ENCODE data around the gene RBMS3. TPM values are rescaled to one million over a fixed set of nuclear protein-coding genes. Genes with fewer than 3 reads are reported as not detected.
"Not testable (repeated sequence)": the region's sequence is repeated elsewhere in the genome, so short reads cannot be mapped to it uniquely, and the experiment has no call there.

RBMS3 gene
- total RNA-seq: 5.9 TPM
- 10 to 100 TPM in 1 of 4 donors, 1 to 10 TPM in 3; 5.2 to 18.8 (median 9.0) TPM for polyA plus RNA-seq

- H3K9me3 ChIP-seq (ENCODE audit: control insufficient read depth in 2 of 2, low read length in 2 of 2): no peaks in the 10 kb centered on the region
- peak; percentile 36 to 39 for ATAC-seq (ENCODE audit: low read depth in 2 of 2)
- peak within 1 kb of the TSS; percentile 75 for H3K27ac ChIP-seq (ENCODE audit: insufficient read depth, low read length, poor library complexity, severe bottlenecking)
- H3K27ac Mint-ChIP-seq: peak within 1 kb of the TSS; percentile 74 to 94 (median 90)
- no peaks in the 10 kb centered on the region for H3K36me3 Mint-ChIP-seq
- peaks cover 8% of the 10 kb centered on the region for H3K4me1 ChIP-seq (ENCODE audit: control insufficient read depth, insufficient read depth, low read length, poor library complexity, severe bottlenecking)
- peak within 1 kb of the TSS; percentile 89 to 99 (median 94) for H3K4me3 Mint-ChIP-seq
- H3K4me3 ChIP-seq (ENCODE audit: low read depth, low read length): peak within 1 kb of the TSS; percentile 85
- H3K9me3 Mint-ChIP-seq: no peaks in the 10 kb centered on the region
- no peaks in the 10 kb centered on the region for H3K27me3 Mint-ChIP-seq
- H3K27me3 ChIP-seq (ENCODE audit: control insufficient read depth, insufficient read depth, low read length): no peaks in the 10 kb centered on the region
- H3K4me1 Mint-ChIP-seq: peaks cover 6 to 31% (median 20%) of the 10 kb centered on the region in 4 donors
- peak; percentile 5 to 78 (median 49) for DNase-seq
- no peaks in the 10 kb centered on the region for H3K36me3 ChIP-seq (ENCODE audit: control insufficient read depth, insufficient read depth, low read length)
Measured at GRCh38 chr3:29280404-29281093, at the start of gene RBMS3. Gene RBMS3, plus strand, starts transcription at chr3:29281071.

GRCh38 chr3:29233126-29233525, 47.7 kb upstream of the RBMS3 start:
- not testable (repeated sequence) for H3K27me3 ChIP-seq (ENCODE audit: control insufficient read depth, insufficient read depth, low read length); H3K27ac Mint-ChIP-seq; H3K4me3 ChIP-seq (ENCODE audit: low read depth, low read length); H3K9me3 Mint-ChIP-seq; H3K9me3 ChIP-seq (ENCODE audit: control insufficient read depth in 2 of 2, low read length in 2 of 2); H3K4me1 ChIP-seq (ENCODE audit: control insufficient read depth, insufficient read depth, low read length, poor library complexity, severe bottlenecking); H3K36me3 Mint-ChIP-seq; DNase-seq; H3K27ac ChIP-seq (ENCODE audit: insufficient read depth, low read length, poor library complexity, severe bottlenecking); ATAC-seq (ENCODE audit: low read depth in 2 of 2); H3K4me3 Mint-ChIP-seq; H3K36me3 ChIP-seq (ENCODE audit: control insufficient read depth, insufficient read depth, low read length); H3K4me1 Mint-ChIP-seq; H3K27me3 Mint-ChIP-seq

DNA sequence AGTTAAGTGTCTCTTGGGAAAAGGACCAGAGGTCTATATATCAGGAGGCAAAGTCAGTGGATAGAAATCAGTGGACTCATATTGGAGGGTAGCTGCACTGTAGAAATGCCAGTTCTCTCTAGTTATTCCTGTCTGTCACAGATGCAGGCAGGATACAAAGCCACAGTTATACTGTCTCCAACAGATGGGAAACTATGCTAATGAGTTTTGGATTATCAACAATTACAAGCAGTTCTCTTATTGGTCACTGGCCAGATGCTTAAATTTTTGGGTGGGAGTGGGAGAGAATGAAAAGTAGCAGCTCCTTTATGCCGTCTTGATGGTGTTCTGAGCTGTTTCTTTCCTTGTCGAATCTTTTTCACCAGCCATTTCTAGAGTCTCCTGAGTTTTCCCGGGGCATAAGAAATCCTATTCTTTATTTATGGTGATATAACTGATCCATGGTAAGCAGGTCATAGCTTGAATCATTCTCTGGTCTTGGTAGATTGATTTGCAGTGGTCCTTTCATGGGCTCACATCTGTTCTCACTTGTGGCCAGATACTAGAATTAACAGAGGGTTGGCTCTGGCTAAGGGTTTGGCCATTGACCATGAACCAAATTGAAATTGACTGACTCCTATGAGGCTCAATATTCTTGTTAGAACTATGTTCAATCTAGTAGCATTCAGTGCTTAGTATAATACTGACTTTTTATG, 44.6 kb upstream of the RBMS3 start:
- H3K9me3 ChIP-seq (ENCODE audit: control insufficient read depth in 2 of 2, low read length in 2 of 2): no peaks in the 10 kb centered on the region

DNA sequence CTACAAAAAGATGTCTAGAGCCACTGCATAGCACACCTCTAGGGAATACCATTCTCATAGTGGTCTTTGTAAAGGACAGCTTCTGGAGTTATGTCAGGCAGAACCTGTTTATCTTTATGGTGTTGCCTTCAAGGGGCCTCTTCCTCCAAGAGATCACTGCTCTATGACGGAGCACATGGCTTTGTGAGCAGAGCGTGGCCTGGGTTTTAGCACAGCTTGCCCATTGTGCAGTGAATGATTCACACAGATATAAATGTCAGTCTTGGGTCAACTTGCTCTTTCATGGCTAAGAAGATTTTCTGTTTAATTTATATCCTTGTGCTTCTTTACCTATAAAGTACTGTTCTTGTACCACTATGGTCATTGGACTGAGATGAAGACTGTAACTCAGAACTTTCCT, 41.5 kb upstream of the RBMS3 start:
- H3K36me3 Mint-ChIP-seq: no peaks in the 10 kb centered on the region
- Histone ChIP-seq H3K4me3 (ENCODE audit: low read depth, low read length) (no peak overlapping the region), H3K27ac (ENCODE audit: insufficient read depth, low read length, poor library complexity, severe bottlenecking) (no peak overlapping the region), H3K36me3 (ENCODE audit: control insufficient read depth, insufficient read depth, low read length) (no peaks in the 10 kb centered on the region), H3K4me1 (ENCODE audit: control insufficient read depth, insufficient read depth, low read length, poor library complexity, severe bottlenecking) (no peaks in the 10 kb centered on the region), H3K27me3 (ENCODE audit: control insufficient read depth, insufficient read depth, low read length) (no peaks in the 10 kb centered on the region), H3K9me3 (ENCODE audit: control insufficient read depth in 2 of 2, low read length in 2 of 2) (no peaks in the 10 kb centered on the region)
- H3K4me3 Mint-ChIP-seq: no peak overlapping the region
- H3K27ac Mint-ChIP-seq: no peak overlapping the region
- DNase-seq (no peak), ATAC-seq (ENCODE audit: low read depth in 2 of 2) (no peak)
- H3K4me1 Mint-ChIP-seq: no peaks in the 10 kb centered on the region
- H3K27me3 Mint-ChIP-seq: no peaks in the 10 kb centered on the region
- H3K9me3 Mint-ChIP-seq: peaks cover 0 to 4% (median 0%) of the 10 kb centered on the region in 7 donors

More for the DNA sequence above, 44.6 kb upstream of the RBMS3 start:
- no peak for DNase-seq
- Mint-ChIP-seq H3K27me3 (no peaks in the 10 kb centered on the region), H3K9me3 (peaks cover 0 to 4% (median 3%) of the 10 kb centered on the region in 7 donors), H3K4me3 (peak overlapping the region in 1 of 4 donors; percentile 8), H3K4me1 (no peaks in the 10 kb centered on the region), H3K36me3 (no peaks in the 10 kb centered on the region), H3K27ac (no peak overlapping the region)
- Histone ChIP-seq H3K27me3 (ENCODE audit: control insufficient read depth, insufficient read depth, low read length) (no peaks in the 10 kb centered on the region), H3K36me3 (ENCODE audit: control insufficient read depth, insufficient read depth, low read length) (no peaks in the 10 kb centered on the region), H3K4me3 (ENCODE audit: low read depth, low read length) (no peak overlapping the region), H3K27ac (ENCODE audit: insufficient read depth, low read length, poor library complexity, severe bottlenecking) (no peak overlapping the region), H3K4me1 (ENCODE audit: control insufficient read depth, insufficient read depth, low read length, poor library complexity, severe bottlenecking) (no peaks in the 10 kb centered on the region)
- no peak for ATAC-seq (ENCODE audit: low read depth in 2 of 2)

GRCh38 chr3:29240248-29240647, 40.6 kb upstream of the RBMS3 start:
- no peaks in the 10 kb centered on the region for H3K36me3 ChIP-seq (ENCODE audit: control insufficient read depth, insufficient read depth, low read length)
- Mint-ChIP-seq H3K36me3 (no peaks in the 10 kb centered on the region), H3K9me3 (peaks cover 0 to 4% (median 0%) of the 10 kb centered on the region in 7 donors), H3K4me3 (no peak overlapping the region), H3K27ac (no peak overlapping the region), H3K27me3 (no peaks in the 10 kb centered on the region), H3K4me1 (no peaks in the 10 kb centered on the region)
- H3K27me3 ChIP-seq (ENCODE audit: control insufficient read depth, insufficient read depth, low read length): no peaks in the 10 kb centered on the region
- no peak overlapping the region for H3K27ac ChIP-seq (ENCODE audit: insufficient read depth, low read length, poor library complexity, severe bottlenecking)
- no peak overlapping the region for H3K4me3 ChIP-seq (ENCODE audit: low read depth, low read length)
- ATAC-seq (ENCODE audit: low read depth in 2 of 2) (no peak), DNase-seq (no peak)
- no peaks in the 10 kb centered on the region for H3K4me1 ChIP-seq (ENCODE audit: control insufficient read depth, insufficient read depth, low read length, poor library complexity, severe bottlenecking)
- no peaks in the 10 kb centered on the region for H3K9me3 ChIP-seq (ENCODE audit: control insufficient read depth in 2 of 2, low read length in 2 of 2)

GRCh38 chr3:29240887-29241286, 40.0 kb upstream of the RBMS3 start:
- DNase-seq: no peak
- no peaks in the 10 kb centered on the region for H3K4me1 ChIP-seq (ENCODE audit: control insufficient read depth, insufficient read depth, low read length, poor library complexity, severe bottlenecking)
- no peaks in the 10 kb centered on the region for H3K27me3 ChIP-seq (ENCODE audit: control insufficient read depth, insufficient read depth, low read length)
- Mint-ChIP-seq H3K9me3 (peaks cover 0 to 4% (median 0%) of the 10 kb centered on the region in 7 donors), H3K27me3 (no peaks in the 10 kb centered on the region), H3K27ac (no peak overlapping the region), H3K4me1 (no peaks in the 10 kb centered on the region), H3K36me3 (no peaks in the 10 kb centered on the region), H3K4me3 (peak overlapping the region in 1 of 4 donors; percentile 61)
- no peak overlapping the region for H3K4me3 ChIP-seq (ENCODE audit: low read depth, low read length)
- ATAC-seq (ENCODE audit: low read depth in 2 of 2): no peak
- H3K27ac ChIP-seq (ENCODE audit: insufficient read depth, low read length, poor library complexity, severe bottlenecking): no peak overlapping the region
- no peaks in the 10 kb centered on the region for H3K9me3 ChIP-seq (ENCODE audit: control insufficient read depth in 2 of 2, low read length in 2 of 2)
- H3K36me3 ChIP-seq (ENCODE audit: control insufficient read depth, insufficient read depth, low read length): no peaks in the 10 kb centered on the region

DNA sequence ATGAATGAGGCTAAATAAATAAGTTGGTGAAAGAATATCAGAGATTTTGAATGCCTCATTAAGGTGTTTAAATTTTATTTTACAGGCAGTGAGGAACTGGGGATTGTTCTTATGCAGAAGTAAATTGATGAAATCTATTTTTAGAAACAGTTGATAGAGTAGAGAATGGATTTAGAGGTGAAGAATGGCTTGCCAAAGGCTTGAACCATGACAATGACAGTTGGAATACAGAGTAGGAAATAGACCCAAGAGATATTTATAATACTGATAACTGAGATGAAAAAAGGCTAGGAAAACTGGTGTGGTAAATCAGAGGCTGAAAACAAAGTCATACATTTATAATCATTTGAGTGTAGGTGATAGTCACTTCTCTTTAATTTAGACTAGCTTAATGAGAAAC, 39.0 kb upstream of the RBMS3 start:
- DNase-seq (no peak), ATAC-seq (ENCODE audit: low read depth in 2 of 2) (no peak)
- H3K4me1 Mint-ChIP-seq: no peaks in the 10 kb centered on the region
- no peaks in the 10 kb centered on the region for H3K9me3 ChIP-seq (ENCODE audit: control insufficient read depth in 2 of 2, low read length in 2 of 2)
- H3K27me3 Mint-ChIP-seq: no peaks in the 10 kb centered on the region
- H3K9me3 Mint-ChIP-seq: peaks cover 0 to 4% (median 0%) of the 10 kb centered on the region in 7 donors
- no peak overlapping the region for H3K4me3 Mint-ChIP-seq
- H3K4me1 ChIP-seq (ENCODE audit: control insufficient read depth, insufficient read depth, low read length, poor library complexity, severe bottlenecking): no peaks in the 10 kb centered on the region
- no peaks in the 10 kb centered on the region for H3K36me3 Mint-ChIP-seq
- H3K4me3 ChIP-seq (ENCODE audit: low read depth, low read length): no peak overlapping the region
- no peak overlapping the region for H3K27ac ChIP-seq (ENCODE audit: insufficient read depth, low read length, poor library complexity, severe bottlenecking)
- H3K27ac Mint-ChIP-seq: no peak overlapping the region
- H3K36me3 ChIP-seq (ENCODE audit: control insufficient read depth, insufficient read depth, low read length): no peaks in the 10 kb centered on the region
- no peaks in the 10 kb centered on the region for H3K27me3 ChIP-seq (ENCODE audit: control insufficient read depth, insufficient read depth, low read length)

Data from CD4-positive, CD25-positive, alpha-beta regulatory T cell (primary cell).